GM19193 (cell line): ENCODE data around the gene ZDHHC14.

ENCODE experiments used
- POLR2A ChIP-seq: IDR thresholded peaks from 4 replicates; pipeline ENCODE4 v1.6.1; 2011; ENCODE audit not compliant: insufficient read depth, insufficient read length; ENCODE audit errors: extremely low read depth

ZDHHC14 gene

GRCh38 chr6:157570104-157570503 is 189.1 kb downstream of the ZDHHC14 start:
- no peak for TF ChIP-seq POLR2A

GRCh38 chr6:157570752-157571151 is 189.8 kb downstream of the ZDHHC14 start:
- TF ChIP-seq POLR2A, result no peak

GRCh38 chr6:157571269-157571668 is 190.3 kb downstream of the ZDHHC14 start:
- TF ChIP-seq POLR2A, result no peak

DNA sequence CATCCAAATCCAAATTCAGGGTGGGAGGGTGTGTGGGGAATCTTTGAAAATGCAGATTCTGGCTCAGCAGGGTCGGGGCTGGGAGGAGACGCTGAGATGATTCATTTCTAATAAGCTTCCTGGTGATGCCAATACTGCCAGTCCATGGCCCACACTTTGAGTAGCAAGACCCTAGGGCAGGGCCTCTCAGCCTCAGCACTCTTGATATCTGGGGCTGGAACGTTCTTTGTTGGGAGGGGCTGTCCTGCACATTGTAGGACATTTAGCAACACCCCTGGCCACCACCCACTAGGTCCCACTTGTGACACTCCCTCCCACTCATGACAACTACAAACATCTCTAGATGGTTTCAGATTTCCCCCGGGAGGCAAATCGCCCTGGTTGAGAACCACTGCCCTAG is 191.0 kb downstream of the ZDHHC14 start:
- TF ChIP-seq POLR2A, result no peak

- no peak for TF ChIP-seq POLR2A
Measured at GRCh38 chr6:157574851-157575424, 193.9 kb downstream of the ZDHHC14 start.

- TF ChIP-seq POLR2A, result no peak
Measured at GRCh38 chr6:157575436-157576145, 194.6 kb downstream of the ZDHHC14 start.

GRCh38 chr6:157579467-157580031 is 198.6 kb downstream of the ZDHHC14 start:
- TF ChIP-seq POLR2A, result no peak

- no peak for TF ChIP-seq POLR2A
Measured at GRCh38 chr6:157584036-157584435, 203.0 kb downstream of the ZDHHC14 start.

GRCh38 chr6:157585274-157586087 is 204.5 kb downstream of the ZDHHC14 start:
- TF ChIP-seq POLR2A, result no peak

DNA sequence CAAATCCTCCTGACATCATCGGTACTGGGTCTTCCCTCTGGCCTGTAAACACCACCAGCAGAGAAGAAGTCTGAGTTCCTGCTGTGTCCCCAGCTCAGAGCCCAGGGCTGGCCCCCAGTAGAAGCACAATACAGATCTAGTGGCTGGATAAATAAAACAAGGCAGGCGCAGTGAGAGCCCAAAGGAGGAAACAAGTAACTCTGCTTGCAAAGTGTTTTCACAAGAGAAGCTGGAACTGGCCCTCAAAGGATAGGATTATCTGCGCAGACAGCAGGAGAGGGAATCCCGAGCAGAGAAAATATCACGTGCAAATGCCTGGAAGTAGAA is 205.1 kb downstream of the ZDHHC14 start:
- no peak for TF ChIP-seq POLR2A

DNA sequence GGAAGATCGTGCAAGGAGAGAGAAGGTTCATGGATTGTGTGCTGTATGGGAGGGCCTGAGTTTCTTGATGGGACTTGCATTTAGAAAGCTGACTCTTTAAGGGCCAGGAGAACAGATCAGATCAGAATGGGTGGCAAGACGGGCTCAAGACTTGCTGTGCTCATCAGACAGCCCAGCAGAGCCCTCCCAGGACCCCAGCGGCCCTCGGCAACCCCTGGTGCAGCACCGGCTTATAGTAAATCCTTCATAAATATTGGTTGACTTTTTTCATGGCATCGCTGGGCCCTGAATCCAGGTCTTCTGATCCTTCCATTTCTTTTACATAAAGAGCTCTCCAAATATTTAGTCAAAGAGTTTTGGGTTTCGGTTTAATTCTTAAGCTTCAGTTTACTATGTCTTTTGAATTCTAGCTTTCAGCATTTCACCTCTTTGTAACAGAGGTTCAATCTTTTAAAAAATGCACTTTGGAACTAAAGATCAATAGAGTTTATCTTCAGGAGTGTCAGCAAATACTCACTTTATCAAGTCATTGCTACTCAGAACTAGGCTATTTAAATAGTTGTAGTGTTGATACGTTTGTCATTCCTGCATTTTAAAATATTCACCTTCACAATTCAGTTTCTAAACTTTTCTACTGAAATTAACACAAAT is 205.6 kb downstream of the ZDHHC14 start:
- no peak for TF ChIP-seq POLR2A

GRCh38 chr6:157587127-157587926 is 206.3 kb downstream of the ZDHHC14 start:
- TF ChIP-seq POLR2A, result no peak

DNA sequence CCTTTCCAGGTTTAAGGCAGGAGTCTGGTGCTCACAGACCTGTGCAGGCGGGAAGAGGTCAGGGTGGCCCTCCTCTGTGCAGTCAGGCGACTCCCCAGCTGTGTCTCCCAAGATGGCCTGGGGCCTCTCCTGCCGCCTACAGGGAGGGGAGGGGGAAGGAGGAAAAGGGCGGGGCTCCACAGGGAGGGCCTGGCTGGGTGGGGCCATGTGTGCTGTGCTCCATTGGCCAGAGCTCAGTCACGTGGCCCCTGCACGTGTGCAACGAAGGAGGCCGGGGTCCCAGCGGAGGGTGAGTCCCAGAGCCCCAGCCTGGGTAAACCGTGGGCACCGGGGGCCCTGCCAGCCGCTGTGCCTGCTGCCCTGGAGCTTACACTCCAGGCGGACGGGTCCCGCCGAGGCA is 211.6 kb downstream of the ZDHHC14 start:
- no peak for TF ChIP-seq POLR2A

DNA sequence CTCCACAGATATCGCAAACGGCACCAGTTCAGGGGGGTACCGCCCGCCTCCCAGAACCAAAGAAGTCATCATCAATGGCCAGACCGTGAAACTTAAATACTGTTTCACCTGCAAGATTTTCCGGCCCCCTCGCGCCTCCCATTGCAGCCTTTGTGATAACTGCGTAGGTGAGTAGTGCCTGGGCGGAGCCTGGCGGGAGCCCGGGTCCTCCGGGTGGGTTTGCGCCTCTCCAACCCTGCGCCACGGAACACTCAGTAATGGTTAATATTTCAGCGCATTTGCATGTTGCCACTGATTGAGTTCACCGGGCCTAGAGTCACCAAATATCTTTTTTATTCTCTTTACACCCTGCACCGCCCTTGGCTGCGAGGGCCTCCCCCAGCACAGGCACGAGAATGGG is 212.0 kb downstream of the ZDHHC14 start:
- TF ChIP-seq POLR2A, result no peak
